HepG2 (cell line): ENCODE results near the gene SEC14L5. TPM values are rescaled to one million over a fixed set of nuclear protein-coding genes. Genes with fewer than 3 reads are reported as not detected.

Experiments used
- GABPB1 ChIP-seq: IDR thresholded peaks from 2 replicates; pipeline ENCODE4 v1.6.1; 2016; ENCODE audit warnings: mild to moderate bottlenecking, missing genetic modification reagents, moderate library complexity, missing compliant biosample characterization
- HDAC2 ChIP-seq: sonication (generic); formaldehyde crosslinking; IDR thresholded peaks from 2 replicates; pipeline ENCODE4 v1.4.0; 2020; ENCODE audit warnings: missing genetic modification reagents
- HIVEP1 ChIP-seq: sonication (generic); formaldehyde crosslinking; IDR thresholded peaks from 2 replicates; pipeline ENCODE4 v1.4.0; 2020; ENCODE audit warnings: mild to moderate bottlenecking, missing genetic modification reagents
- HMG20A ChIP-seq: IDR thresholded peaks from 2 replicates; pipeline ENCODE4 v1.6.1; 2016; ENCODE audit warnings: borderline replicate concordance
- IRX3 ChIP-seq: sonication (generic); formaldehyde crosslinking; IDR thresholded peaks from 2 replicates; pipeline ENCODE4 v1.8.1; 2023; ENCODE audit warnings: mild to moderate bottlenecking, low read depth, missing genetic modification reagents, borderline replicate concordance
- MED13 ChIP-seq: sonication (generic); formaldehyde crosslinking; IDR thresholded peaks from 2 replicates; pipeline ENCODE4 v1.5.0; 2020; ENCODE audit warnings: missing genetic modification reagents
- MXD4 ChIP-seq: IDR thresholded peaks from 2 replicates; pipeline ENCODE4 v1.6.1; 2016; ENCODE audit warnings: mild to moderate bottlenecking, missing biosample characterization, missing genetic modification reagents
- MYNN ChIP-seq: sonication (generic); formaldehyde crosslinking; IDR thresholded peaks from 2 replicates; pipeline ENCODE4 v1.4.0; 2020; ENCODE audit warnings: mild to moderate bottlenecking, low read depth, missing genetic modification reagents
- NFATC3 ChIP-seq: sonication (generic); formaldehyde crosslinking; IDR thresholded peaks from 2 replicates; pipeline ENCODE4 v1.5.1; 2020; ENCODE audit warnings: mild to moderate bottlenecking, missing genetic modification reagents
- NR2F2 ChIP-seq: IDR thresholded peaks from 2 replicates; pipeline ENCODE4 v1.6.1; 2012; ENCODE audit warnings: low read depth, inconsistent platforms, borderline replicate concordance
- PTBP1 ChIP-seq: fragments of 200-400 bp; formaldehyde crosslinking; IDR thresholded peaks from 2 replicates; pipeline ENCODE4 v1.6.1; 2018; ENCODE audit warnings: low read length, low read depth; ENCODE audit not compliant: poor library complexity, severe bottlenecking
- RAD51 ChIP-seq: fragments of 450-650 bp; IDR thresholded peaks from 2 replicates; pipeline ENCODE4 v1.6.1; 2016; ENCODE audit warnings: borderline replicate concordance
- RFX3 ChIP-seq: IDR thresholded peaks from 2 replicates; pipeline ENCODE4 v1.6.1; 2016; ENCODE audit warnings: missing biosample characterization, missing genetic modification reagents
- SIN3A ChIP-seq: IDR thresholded peaks from 2 replicates; pipeline ENCODE4 v1.6.1; 2011; ENCODE audit warnings: low read depth, mild to moderate bottlenecking, control low read depth, low read length, borderline replicate concordance
- SP140L ChIP-seq: sonication (generic); formaldehyde crosslinking; IDR thresholded peaks from 2 replicates; pipeline ENCODE4 v1.4.0; 2020; ENCODE audit warnings: missing genetic modification reagents, borderline replicate concordance
- TCF7 ChIP-seq: sonication (generic); IDR thresholded peaks from 2 replicates; pipeline ENCODE4 v1.6.1; 2016; ENCODE audit warnings: antibody characterized with exemption, low read depth
- TEAD3 ChIP-seq: optimal IDR thresholded peaks from 2 replicates; pipeline ENCODE3; 2016; ENCODE audit warnings: borderline replicate concordance
- ZNF256 ChIP-seq: sonication (generic); formaldehyde crosslinking; conservative IDR thresholded peaks from 2 replicates; pipeline ENCODE4 v1.4.0; 2020; ENCODE audit warnings: missing genetic modification reagents
- ZNF282 ChIP-seq: fragments of 450-650 bp; IDR thresholded peaks from 2 replicates; pipeline ENCODE4 v1.6.1; 2018; ENCODE audit not compliant: partially characterized antibody
- ZNF292 ChIP-seq: sonication (generic); formaldehyde crosslinking; IDR thresholded peaks from 2 replicates; pipeline ENCODE4 v1.8.1; 2022; ENCODE audit warnings: mild to moderate bottlenecking, low read depth, missing genetic modification reagents, borderline replicate concordance
- ZNF317 ChIP-seq: sonication (generic); formaldehyde crosslinking; IDR thresholded peaks from 2 replicates; pipeline ENCODE4 v1.5.0; 2020; ENCODE audit warnings: mild to moderate bottlenecking, missing genetic modification reagents
- ZNF331 ChIP-seq: sonication (generic); formaldehyde crosslinking; IDR thresholded peaks from 2 replicates; pipeline ENCODE4 v1.4.0; 2020; ENCODE audit warnings: missing genetic modification reagents
- ZNF343 ChIP-seq: sonication (generic); formaldehyde crosslinking; IDR thresholded peaks from 2 replicates; pipeline ENCODE4 v1.4.0; 2020; ENCODE audit warnings: mild to moderate bottlenecking, missing genetic modification reagents
- ZNF350 ChIP-seq: sonication (generic); formaldehyde crosslinking; IDR thresholded peaks from 2 replicates; pipeline ENCODE4 v1.4.0; 2020; ENCODE audit warnings: mild to moderate bottlenecking, low read depth, missing genetic modification reagents, borderline replicate concordance
- ZNF543 ChIP-seq: sonication (generic); formaldehyde crosslinking; IDR thresholded peaks from 2 replicates; pipeline ENCODE4 v1.4.0; 2020; ENCODE audit warnings: mild to moderate bottlenecking, missing genetic modification reagents
- ZNF772 ChIP-seq: sonication (generic); formaldehyde crosslinking; IDR thresholded peaks from 2 replicates; pipeline ENCODE4 v1.5.0; 2020; ENCODE audit warnings: mild to moderate bottlenecking, missing genetic modification reagents
- ZNF891 ChIP-seq: sonication (generic); formaldehyde crosslinking; IDR thresholded peaks from 2 replicates; pipeline ENCODE4 v1.5.0; 2020; ENCODE audit warnings: mild to moderate bottlenecking, missing genetic modification reagents
- polyA plus RNA-seq, 8 experiments: library from polyadenylated mRNA; depleted of rRNA in 3 of 8; stranded (reverse) in 7 of 8; unstranded in 1 of 8; fragments of >200 nt; fragmentation: Illumina TruSeq in 4 of 8; extraction: Trizol in 4 of 8; gene quantifications; 2 replicates each; pipeline versions ENCODE4 v1.2.1 to v1.2.3, GENCODE V29; 2011 to 2016; ENCODE audit warnings: low read depth in 4 of 8, missing spikeins in 1 of 8, mixed read lengths in 1 of 8; ENCODE audit not compliant: insufficient read depth in 1 of 8
- total RNA-seq, 5 experiments: library from RNA; depleted of rRNA; stranded (reverse); fragments of >200 nt; fragmentation: Illumina TruSeq; extraction: Trizol; gene quantifications; 2 replicates each; pipeline ENCODE4 v1.2.3, GENCODE V29; 2016; ENCODE audit warnings: low read depth in 1 of 5
- TF ChIP-seq, protein P1 (sequence below): sonication (generic); formaldehyde crosslinking; conservative IDR thresholded peaks from 2 replicates; pipeline ENCODE4 v1.4.0; 2020; ENCODE audit warnings: missing genetic modification reagents
- TF ChIP-seq, protein P2 (sequence below): sonication (generic); formaldehyde crosslinking; conservative IDR thresholded peaks from 2 replicates; pipeline ENCODE4 v1.4.0; 2020; ENCODE audit warnings: missing genetic modification reagents
- TF ChIP-seq, protein P3 (sequence below): sonication (generic); formaldehyde crosslinking; conservative IDR thresholded peaks from 2 replicates; pipeline ENCODE4 v1.8.1; 2023; ENCODE audit warnings: missing genetic modification reagents

The SEC14L5 gene
- total and polyA plus RNA-seq, 2 of the 13 experiments (the other 11 are each of a cell fraction or from before 2014, with no cell fraction given): 0.40 to 0.42 TPM

DNA sequence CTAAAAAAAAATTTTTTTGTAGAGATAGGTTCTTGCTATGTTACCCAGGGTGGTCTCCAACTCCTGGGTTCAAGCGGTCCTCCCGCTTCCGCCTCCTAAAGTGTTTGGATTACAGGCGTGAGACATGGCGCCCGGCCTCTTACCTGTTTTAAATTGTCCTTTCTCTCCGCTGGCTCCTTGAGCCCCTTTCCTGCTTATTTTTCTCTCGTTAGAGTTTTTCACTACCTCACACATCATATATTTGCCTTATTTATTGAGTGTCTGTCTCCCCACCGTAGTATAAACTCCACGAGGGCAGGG, 760 bp upstream of the SEC14L5 start (continued):
- TF ChIP-seq ZNF256 (CRISPR knock-in tag): no peak
- TF ChIP-seq MYNN (CRISPR knock-in tag): peak; percentile 67; the same call in 1 of the 2 replicates
- TF ChIP-seq RAD51: no peak
- TF ChIP-seq ZNF543 (CRISPR knock-in tag): no peak
- no peak for TF ChIP-seq IRX3 (CRISPR knock-in tag)
- no peak for TF ChIP-seq ZNF292 (CRISPR knock-in tag)
- TF ChIP-seq, protein P1, sequence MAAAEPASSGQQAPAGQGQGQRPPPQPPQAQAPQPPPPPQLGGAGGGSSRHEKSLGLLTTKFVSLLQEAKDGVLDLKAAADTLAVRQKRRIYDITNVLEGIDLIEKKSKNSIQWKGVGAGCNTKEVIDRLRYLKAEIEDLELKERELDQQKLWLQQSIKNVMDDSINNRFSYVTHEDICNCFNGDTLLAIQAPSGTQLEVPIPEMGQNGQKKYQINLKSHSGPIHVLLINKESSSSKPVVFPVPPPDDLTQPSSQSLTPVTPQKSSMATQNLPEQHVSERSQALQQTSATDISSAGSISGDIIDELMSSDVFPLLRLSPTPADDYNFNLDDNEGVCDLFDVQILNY (CRISPR knock-in tag): no peak
- no peak for TF ChIP-seq NR2F2
- TF ChIP-seq HMG20A (CRISPR knock-in tag): no peak; the same call in 1 of the 2 replicates
- TF ChIP-seq SIN3A: no peak
- TF ChIP-seq GABPB1 (CRISPR knock-in tag): no peak
- no peak for TF ChIP-seq ZNF282
- TF ChIP-seq TCF7: no peak
- no peak for TF ChIP-seq TEAD3 (CRISPR knock-in tag)
- no peak for TF ChIP-seq HDAC2 (CRISPR knock-in tag)
- TF ChIP-seq ZNF772 (CRISPR knock-in tag): no peak
- no peak for TF ChIP-seq ZNF891
- TF ChIP-seq PTBP1: no peak
- 0 out of 2 replicates have a peak, but pooled peaks have one; percentile 25 for TF ChIP-seq SP140L
- no peak for TF ChIP-seq RFX3 (CRISPR knock-in tag)
- no peak for TF ChIP-seq ZNF343 (CRISPR knock-in tag)
- TF ChIP-seq MXD4 (CRISPR knock-in tag): 0 out of 2 replicates have a peak, but pooled peaks have one; percentile 38
- TF ChIP-seq ZNF331 (CRISPR knock-in tag): no peak
- TF ChIP-seq MED13 (CRISPR knock-in tag): no peak
- TF ChIP-seq, protein P2, sequence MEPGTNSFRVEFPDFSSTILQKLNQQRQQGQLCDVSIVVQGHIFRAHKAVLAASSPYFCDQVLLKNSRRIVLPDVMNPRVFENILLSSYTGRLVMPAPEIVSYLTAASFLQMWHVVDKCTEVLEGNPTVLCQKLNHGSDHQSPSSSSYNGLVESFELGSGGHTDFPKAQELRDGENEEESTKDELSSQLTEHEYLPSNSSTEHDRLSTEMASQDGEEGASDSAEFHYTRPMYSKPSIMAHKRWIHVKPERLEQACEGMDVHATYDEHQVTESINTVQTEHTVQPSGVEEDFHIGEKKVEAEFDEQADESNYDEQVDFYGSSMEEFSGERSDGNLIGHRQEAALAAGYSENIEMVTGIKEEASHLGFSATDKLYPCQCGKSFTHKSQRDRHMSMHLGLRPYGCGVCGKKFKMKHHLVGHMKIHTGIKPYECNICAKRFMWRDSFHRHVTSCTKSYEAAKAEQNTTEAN: no peak
- TF ChIP-seq, protein P3, sequence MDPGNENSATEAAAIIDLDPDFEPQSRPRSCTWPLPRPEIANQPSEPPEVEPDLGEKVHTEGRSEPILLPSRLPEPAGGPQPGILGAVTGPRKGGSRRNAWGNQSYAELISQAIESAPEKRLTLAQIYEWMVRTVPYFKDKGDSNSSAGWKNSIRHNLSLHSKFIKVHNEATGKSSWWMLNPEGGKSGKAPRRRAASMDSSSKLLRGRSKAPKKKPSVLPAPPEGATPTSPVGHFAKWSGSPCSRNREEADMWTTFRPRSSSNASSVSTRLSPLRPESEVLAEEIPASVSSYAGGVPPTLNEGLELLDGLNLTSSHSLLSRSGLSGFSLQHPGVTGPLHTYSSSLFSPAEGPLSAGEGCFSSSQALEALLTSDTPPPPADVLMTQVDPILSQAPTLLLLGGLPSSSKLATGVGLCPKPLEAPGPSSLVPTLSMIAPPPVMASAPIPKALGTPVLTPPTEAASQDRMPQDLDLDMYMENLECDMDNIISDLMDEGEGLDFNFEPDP (CRISPR knock-in tag): no peak
- no peak for TF ChIP-seq NFATC3 (CRISPR knock-in tag)
- TF ChIP-seq ZNF350: 0 out of 2 replicates have a peak, but pooled peaks have one; percentile 34
- TF ChIP-seq ZNF317 (CRISPR knock-in tag): peak; percentile 47; the same call in 1 of the 2 replicates
- no peak for TF ChIP-seq HIVEP1 (CRISPR knock-in tag)
